NB4 (cell line): ENCODE results near the gene EDNRA.

Experiments used
- MAX ChIP-seq: IDR thresholded peaks from 2 replicates; pipeline ENCODE4 v1.6.1; 2011; ENCODE audit warnings: low read depth, low read length
- POLR2A ChIP-seq: IDR thresholded peaks from 2 replicates; pipeline ENCODE4 v1.6.1; 2011; ENCODE audit warnings: mild to moderate bottlenecking; ENCODE audit not compliant: insufficient read length; ENCODE audit errors: extremely low read depth

GRCh38 chr4:147578051-147578476, 97.2 kb downstream of the EDNRA start:
- TF ChIP-seq MAX = no peak
- TF ChIP-seq POLR2A = no peak
